Naive thymus-derived CD4-positive, alpha-beta T cell (primary cell): ENCODE measurements around the gene POFUT2. TPM values are rescaled to one million over a fixed set of nuclear protein-coding genes. Genes with fewer than 3 reads are reported as not detected.

ENCODE experiments used
- ATAC-seq: fragments of 150-1000 bp; cut with Tn5 transposase; 2 replicates; pipeline ENCODE4 v1.10.0; 2021; ENCODE audit warnings: mild to moderate bottlenecking, moderate library complexity
- CTCF ChIA-PET: fragments of 350-600 bp; sonication (Branson Sonifier 250); formaldehyde crosslinking; loops from one replicate; lab custom pipeline; 2021; ENCODE audit warnings: antibody characterized with exemption; lab: Charles Lee
- POLR2A ChIA-PET: fragments of 350-600 bp; sonication (Branson Sonifier 250); formaldehyde crosslinking; loops from one replicate; lab custom pipeline; 2021; ENCODE audit warnings: antibody characterized with exemption, inconsistent platforms; lab: Charles Lee
- DNase-seq, 9 donors: peaks; one replicate each; pipeline versions ENCODE4 v3.0.0 to v3.0.0-alpha.2; 2020 to 2022; ENCODE audit warnings: mixed read lengths in 1 of 9
- H3K27ac ChIP-seq: one replicate; pipeline ENCODE4 v1.7.0; 2013; ENCODE audit warnings: mild to moderate bottlenecking, low read depth, low read length, moderate library complexity
- H3K27me3 ChIP-seq, 2 donors: one replicate each; pipeline ENCODE4 v1.7.0; 2013; ENCODE audit warnings: low read length in 2 of 2, mild to moderate bottlenecking in 2 of 2, moderate library complexity in 2 of 2; ENCODE audit not compliant: control insufficient read depth in 2 of 2, insufficient read depth in 2 of 2
- H3K36me3 ChIP-seq, 3 experiments: 1 replicate in 2 of 3; 2 replicates in 1 of 3; pipeline ENCODE4 v1.7.0; 2013; ENCODE audit warnings: low read length in 3 of 3, mild to moderate bottlenecking in 3 of 3, moderate library complexity in 1 of 3; ENCODE audit not compliant: insufficient read depth in 3 of 3, control insufficient read depth in 2 of 3
- H3K4me1 ChIP-seq, 2 donors: one replicate each; pipeline ENCODE4 v1.7.0; 2013; ENCODE audit warnings: low read length in 2 of 2, mild to moderate bottlenecking in 2 of 2, moderate library complexity in 1 of 2; ENCODE audit not compliant: control insufficient read depth in 2 of 2, insufficient read depth in 2 of 2
- H3K4me3 ChIP-seq: 2 replicates; pipeline ENCODE4 v1.7.0; 2013; ENCODE audit warnings: mild to moderate bottlenecking, low read length
- H3K9me3 ChIP-seq, 3 experiments: 1 replicate in 2 of 3; 2 replicates in 1 of 3; pipeline ENCODE4 v1.7.0; 2013; ENCODE audit warnings: low read length in 3 of 3; ENCODE audit not compliant: control insufficient read depth in 2 of 3
- H3K27ac Mint-ChIP-seq, 9 donors: one replicate each; pipeline ENCODE4 v1.8.0; 2020 to 2022; ENCODE audit warnings: mixed read lengths in 9 of 9, mild to moderate bottlenecking in 8 of 9, moderate library complexity in 5 of 9, inconsistent platforms in 2 of 9
- H3K27me3 Mint-ChIP-seq, 5 donors: one replicate each; pipeline ENCODE4 v1.8.0; 2021 to 2022; ENCODE audit warnings: mixed read lengths in 5 of 5, mild to moderate bottlenecking in 1 of 5
- H3K36me3 Mint-ChIP-seq, 5 donors: one replicate each; pipeline ENCODE4 v1.8.0; 2020 to 2022; ENCODE audit warnings: mixed read lengths in 5 of 5, mild to moderate bottlenecking in 3 of 5, inconsistent platforms in 1 of 5
- H3K4me1 Mint-ChIP-seq, 7 donors: one replicate each; pipeline ENCODE4 v1.8.0; 2020 to 2022; ENCODE audit warnings: mixed read lengths in 7 of 7, mild to moderate bottlenecking in 3 of 7, inconsistent platforms in 1 of 7
- H3K4me3 Mint-ChIP-seq, 10 donors: one replicate each; pipeline ENCODE4 v1.8.0; 2020 to 2022; ENCODE audit warnings: mild to moderate bottlenecking in 10 of 10, mixed read lengths in 10 of 10, moderate library complexity in 6 of 10, inconsistent platforms in 2 of 10
- H3K9me3 Mint-ChIP-seq, 11 donors: one replicate each; pipeline ENCODE4 v1.8.0; 2020 to 2022; ENCODE audit warnings: mixed read lengths in 11 of 11, mild to moderate bottlenecking in 4 of 11, inconsistent platforms in 1 of 11, moderate library complexity in 1 of 11
- intact Hi-C, 2 donors: fragments of 100-400 bp; cut with micrococcal nuclease; formaldehyde crosslinking; loops; one replicate each; pipeline ENCODE4 v1.15.1; 2023
- polyA plus RNA-seq, 2 donors: library from polyadenylated mRNA; unstranded; fragments of 300-500 nt; fragmentation: Illumina TruSeq; gene quantifications; one replicate each; pipeline ENCODE4 v1.2.3, GENCODE V29; 2021
- total RNA-seq, 6 experiments: library from RNA in 5 of 6; stranded (reverse) in 5 of 6; gene quantifications; 1 replicate in 5 of 6; 2 replicates in 1 of 6; pipeline ENCODE4 v1.2.3 and lab custom pipeline; 2021 to 2026

Gene POFUT2
- total and polyA plus RNA-seq, 7 experiments from 2014 or later = 3.8 to 53.3 (median 45.3) TPM

DNA sequence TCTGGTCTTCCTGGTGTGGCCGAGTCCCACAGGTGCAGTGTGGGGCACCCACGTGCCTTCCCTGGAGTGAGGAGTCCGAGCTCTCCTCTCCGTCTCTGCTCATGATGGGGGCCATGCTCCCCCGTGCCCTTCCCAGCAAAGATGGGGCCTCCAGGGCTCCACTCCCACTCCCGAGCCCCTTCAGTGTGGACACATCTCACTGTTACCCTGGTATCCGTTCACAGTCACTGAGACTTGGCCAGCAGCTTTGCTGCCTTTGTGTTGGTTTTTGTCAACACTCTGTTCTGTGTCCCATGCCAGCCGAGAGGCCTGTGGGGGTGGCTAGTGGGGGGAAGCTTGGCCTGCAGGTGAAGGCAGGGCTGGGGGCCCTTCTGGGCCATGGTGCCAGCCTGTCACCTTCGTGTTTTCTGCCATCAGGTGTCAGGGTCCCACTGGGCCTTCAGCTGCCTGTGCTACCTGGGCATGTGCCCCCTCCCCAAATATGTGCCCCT, 46.9 kb upstream of the POFUT2 start:
- Histone ChIP-seq H3K36me3 (no peaks in the 10 kb centered on the region), H3K4me3 (no peak overlapping the region), H3K27me3 (no peaks in the 10 kb centered on the region), H3K4me1 (no peaks in the 10 kb centered on the region), H3K9me3 (no peaks in the 10 kb centered on the region), H3K27ac (no peak overlapping the region)
- H3K4me3 Mint-ChIP-seq = no peak overlapping the region
- ATAC-seq (no peak), DNase-seq (no peak)
- ChIA-PET POLR2A (no interaction called here), CTCF (no interaction called here)
- peak overlapping the region in 3 of 9 donors; percentile 29 to 49 (median 48) for H3K27ac Mint-ChIP-seq
- no peaks in the 10 kb centered on the region for H3K9me3 Mint-ChIP-seq
- intact Hi-C loops = no loop called here
- peaks cover 0 to 5% (median 0%) of the 10 kb centered on the region in 7 donors for H3K4me1 Mint-ChIP-seq
- no peaks in the 10 kb centered on the region for H3K36me3 Mint-ChIP-seq
- H3K27me3 Mint-ChIP-seq = peaks cover 0 to 6% (median 3%) of the 10 kb centered on the region in 5 donors

GRCh38 chr21:45334134-45334533, 46.4 kb upstream of the POFUT2 start:
- peak overlapping the region in 4 of 9 donors; percentile 29 to 49 (median 43) for H3K27ac Mint-ChIP-seq

GRCh38 chr21:45333583-45334121, 46.0 kb upstream of the POFUT2 start:
- peaks cover 0 to 6% (median 3%) of the 10 kb centered on the region in 5 donors for H3K27me3 Mint-ChIP-seq
- H3K36me3 ChIP-seq = no peaks in the 10 kb centered on the region
- no peak overlapping the region for H3K4me3 Mint-ChIP-seq
- peaks cover 0 to 5% (median 0%) of the 10 kb centered on the region in 7 donors for H3K4me1 Mint-ChIP-seq
- CTCF ChIA-PET = no interaction called here
- H3K27ac ChIP-seq = no peak overlapping the region
- no peaks in the 10 kb centered on the region for H3K9me3 Mint-ChIP-seq
- no peak for DNase-seq
- no peaks in the 10 kb centered on the region for H3K36me3 Mint-ChIP-seq
- H3K4me1 ChIP-seq = no peaks in the 10 kb centered on the region
- H3K9me3 ChIP-seq = no peaks in the 10 kb centered on the region
- no peak for ATAC-seq
- intact Hi-C loops = no loop called here
- peak overlapping the region in 2 of 9 donors; percentile 48 for H3K27ac Mint-ChIP-seq
- H3K4me3 ChIP-seq = no peak overlapping the region
- no peaks in the 10 kb centered on the region for H3K27me3 ChIP-seq
- POLR2A ChIA-PET = no interaction called here

More at GRCh38 chr21:45334134-45334533, 46.4 kb upstream of the POFUT2 start:
- Histone ChIP-seq H3K27ac (no peak overlapping the region), H3K27me3 (no peaks in the 10 kb centered on the region), H3K36me3 (no peaks in the 10 kb centered on the region), H3K9me3 (no peaks in the 10 kb centered on the region), H3K4me3 (no peak overlapping the region), H3K4me1 (no peaks in the 10 kb centered on the region)
- ChIA-PET POLR2A (no interaction called here), CTCF (no interaction called here)
- Mint-ChIP-seq H3K36me3 (no peaks in the 10 kb centered on the region), H3K27me3 (peaks cover 0 to 6% (median 3%) of the 10 kb centered on the region in 5 donors), H3K4me3 (no peak overlapping the region), H3K9me3 (no peaks in the 10 kb centered on the region), H3K4me1 (peaks cover 0 to 5% (median 0%) of the 10 kb centered on the region in 7 donors)
- ATAC-seq (no peak), DNase-seq (no peak)
- intact Hi-C loops = no loop called here

GRCh38 chr21:45332981-45333582, 45.4 kb upstream of the POFUT2 start:
- Mint-ChIP-seq H3K36me3 (no peaks in the 10 kb centered on the region), H3K4me1 (peaks cover 0 to 5% (median 0%) of the 10 kb centered on the region in 7 donors), H3K27ac (peak overlapping the region in 1 of 9 donors; percentile 25), H3K4me3 (no peak overlapping the region), H3K9me3 (no peaks in the 10 kb centered on the region), H3K27me3 (peaks cover 0 to 6% (median 0%) of the 10 kb centered on the region in 5 donors)
- CTCF ChIA-PET = no interaction called here
- H3K36me3 ChIP-seq = no peaks in the 10 kb centered on the region
- no peak overlapping the region for H3K4me3 ChIP-seq
- POLR2A ChIA-PET = no interaction called here
- no peaks in the 10 kb centered on the region for H3K4me1 ChIP-seq
- H3K27ac ChIP-seq = no peak overlapping the region
- H3K27me3 ChIP-seq = no peaks in the 10 kb centered on the region
- intact Hi-C loops = no loop called here
- no peak for DNase-seq
- ATAC-seq = no peak
- no peaks in the 10 kb centered on the region for H3K9me3 ChIP-seq

DNA sequence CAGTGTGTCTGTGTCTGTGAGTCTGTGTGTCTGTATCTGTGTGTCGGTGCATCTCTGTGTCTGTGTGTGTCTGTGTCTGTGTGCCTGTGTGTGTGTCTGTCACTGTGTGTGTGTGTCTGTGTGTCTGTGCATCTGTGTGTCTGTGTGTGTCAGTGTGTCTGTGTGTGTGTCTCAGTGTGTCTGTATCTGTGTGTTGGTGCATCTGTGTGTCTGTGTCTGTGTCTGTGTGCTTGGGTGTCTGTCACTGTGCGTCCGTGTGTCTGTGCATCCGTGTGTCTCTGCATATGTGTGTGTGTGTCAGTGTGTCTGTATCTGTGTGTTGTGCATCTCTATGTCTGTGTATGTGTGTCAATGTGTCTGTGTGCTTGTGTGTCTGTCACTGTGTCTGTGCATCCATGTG, 44.7 kb upstream of the POFUT2 start:
- Histone ChIP-seq H3K27me3 (no peaks in the 10 kb centered on the region), H3K36me3 (no peaks in the 10 kb centered on the region), H3K4me1 (no peaks in the 10 kb centered on the region), H3K9me3 (no peaks in the 10 kb centered on the region), H3K4me3 (no peak overlapping the region), H3K27ac (no peak overlapping the region)
- Mint-ChIP-seq H3K4me3 (no peak overlapping the region), H3K27me3 (peaks cover 0 to 6% (median 0%) of the 10 kb centered on the region in 5 donors), H3K4me1 (peaks cover 0 to 5% (median 0%) of the 10 kb centered on the region in 7 donors), H3K36me3 (no peaks in the 10 kb centered on the region), H3K27ac (peak overlapping the region in 3 of 9 donors; percentile 1 to 60 (median 16)), H3K9me3 (no peaks in the 10 kb centered on the region)
- CTCF ChIA-PET = no interaction called here
- DNase-seq (no peak), ATAC-seq (peak; percentile 10)
- POLR2A ChIA-PET = no interaction called here
- intact Hi-C loops = no loop called here

- Mint-ChIP-seq H3K9me3 (no peaks in the 10 kb centered on the region), H3K4me1 (peaks cover 0 to 9% (median 0%) of the 10 kb centered on the region in 7 donors), H3K27ac (no peak overlapping the region), H3K4me3 (no peak overlapping the region), H3K27me3 (peaks cover 0 to 3% (median 0%) of the 10 kb centered on the region in 5 donors), H3K36me3 (no peaks in the 10 kb centered on the region)
- H3K27ac ChIP-seq = no peak overlapping the region
- H3K27me3 ChIP-seq = no peaks in the 10 kb centered on the region
- POLR2A ChIA-PET = no interaction called here
- CTCF ChIA-PET = no interaction called here
- intact Hi-C loops = no loop called here
- H3K36me3 ChIP-seq = no peaks in the 10 kb centered on the region
- no peaks in the 10 kb centered on the region for H3K4me1 ChIP-seq
- no peak for ATAC-seq
- H3K9me3 ChIP-seq = no peaks in the 10 kb centered on the region
- H3K4me3 ChIP-seq = no peak overlapping the region
- no peak for DNase-seq
These were observed 43.9 kb upstream of the POFUT2 start for GRCh38 chr21:45331531-45332147.
